ENCODE results near the gene FBXW7.
A peak's percentile ranks its signal among the peaks of the same experiment; 100 is the strongest.

Gene FBXW7

DNA sequence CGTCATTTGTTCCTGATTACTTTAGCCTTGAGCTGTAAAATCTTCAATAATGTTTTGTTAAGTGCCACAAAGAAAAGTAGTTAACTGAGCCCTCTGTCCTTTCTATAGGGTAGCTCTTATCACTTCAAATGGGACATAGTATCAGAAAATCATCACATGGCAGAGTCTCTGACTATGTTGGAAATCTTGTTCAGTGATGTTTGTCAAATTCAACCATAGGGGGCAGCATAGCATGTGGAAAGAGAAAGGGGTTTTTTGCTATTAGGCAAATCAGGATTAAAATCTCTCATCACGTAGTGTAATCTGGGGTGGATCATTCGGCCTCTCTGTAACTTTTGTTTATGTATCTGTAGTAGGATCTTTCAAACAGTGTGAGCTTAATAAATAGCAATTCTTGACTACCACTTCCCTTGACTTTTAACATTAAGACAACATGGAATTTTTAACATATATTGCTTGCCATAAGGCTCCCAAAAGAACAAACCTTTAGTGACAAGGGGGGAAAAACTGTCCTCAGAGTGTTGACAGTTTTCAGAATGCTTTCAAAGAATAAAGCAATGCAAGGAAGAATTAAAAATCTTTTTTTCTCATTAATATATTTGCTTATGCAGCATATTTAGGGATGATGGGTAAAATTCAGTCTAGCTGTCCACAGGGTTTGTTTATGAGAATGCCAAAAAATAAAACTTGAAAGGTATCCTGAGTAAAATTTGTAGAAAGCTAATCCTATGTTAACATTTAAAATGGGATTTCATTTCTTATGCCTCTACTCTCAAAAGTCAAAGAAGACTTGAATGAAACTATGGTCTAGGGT is 127.2 kb downstream of the FBXW7 start:
- TF ChIP-seq, protein P1, sequence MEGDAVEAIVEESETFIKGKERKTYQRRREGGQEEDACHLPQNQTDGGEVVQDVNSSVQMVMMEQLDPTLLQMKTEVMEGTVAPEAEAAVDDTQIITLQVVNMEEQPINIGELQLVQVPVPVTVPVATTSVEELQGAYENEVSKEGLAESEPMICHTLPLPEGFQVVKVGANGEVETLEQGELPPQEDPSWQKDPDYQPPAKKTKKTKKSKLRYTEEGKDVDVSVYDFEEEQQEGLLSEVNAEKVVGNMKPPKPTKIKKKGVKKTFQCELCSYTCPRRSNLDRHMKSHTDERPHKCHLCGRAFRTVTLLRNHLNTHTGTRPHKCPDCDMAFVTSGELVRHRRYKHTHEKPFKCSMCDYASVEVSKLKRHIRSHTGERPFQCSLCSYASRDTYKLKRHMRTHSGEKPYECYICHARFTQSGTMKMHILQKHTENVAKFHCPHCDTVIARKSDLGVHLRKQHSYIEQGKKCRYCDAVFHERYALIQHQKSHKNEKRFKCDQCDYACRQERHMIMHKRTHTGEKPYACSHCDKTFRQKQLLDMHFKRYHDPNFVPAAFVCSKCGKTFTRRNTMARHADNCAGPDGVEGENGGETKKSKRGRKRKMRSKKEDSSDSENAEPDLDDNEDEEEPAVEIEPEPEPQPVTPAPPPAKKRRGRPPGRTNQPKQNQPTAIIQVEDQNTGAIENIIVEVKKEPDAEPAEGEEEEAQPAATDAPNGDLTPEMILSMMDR (conservative IDR thresholded peaks at IDR 0.05; ENCODE audit: low read length), result peak; percentile 68
- DNase-seq (ENCODE audit: low read depth), result peak; percentile 31
- no peak overlapping the region for H3K4me3 ChIP-seq (ENCODE audit: low read length)

DNA sequence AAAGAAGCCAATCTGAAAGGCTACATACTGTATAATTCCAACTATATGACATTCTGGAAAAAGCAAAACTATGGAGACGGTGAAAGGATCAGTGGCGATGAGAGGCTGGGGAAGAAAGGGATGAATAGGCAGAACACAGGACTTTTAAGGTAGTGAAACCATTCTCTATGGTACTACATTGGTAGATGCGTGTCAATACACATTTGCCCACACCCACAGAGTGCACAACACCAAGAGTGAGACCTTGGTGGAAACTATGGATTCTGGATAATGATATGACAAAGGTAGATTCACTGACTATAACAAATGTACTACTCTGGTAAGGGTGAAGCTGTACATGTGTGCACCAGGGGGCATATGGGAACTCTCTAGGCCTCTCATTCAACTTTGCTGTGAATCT is 134.5 kb downstream of the FBXW7 start:
- TF ChIP-seq, protein P1 (conservative IDR thresholded peaks at IDR 0.05; ENCODE audit: low read length), result no peak
- no peak for DNase-seq (ENCODE audit: low read depth)
- no peak overlapping the region for H3K4me3 ChIP-seq (ENCODE audit: low read length)

DNA sequence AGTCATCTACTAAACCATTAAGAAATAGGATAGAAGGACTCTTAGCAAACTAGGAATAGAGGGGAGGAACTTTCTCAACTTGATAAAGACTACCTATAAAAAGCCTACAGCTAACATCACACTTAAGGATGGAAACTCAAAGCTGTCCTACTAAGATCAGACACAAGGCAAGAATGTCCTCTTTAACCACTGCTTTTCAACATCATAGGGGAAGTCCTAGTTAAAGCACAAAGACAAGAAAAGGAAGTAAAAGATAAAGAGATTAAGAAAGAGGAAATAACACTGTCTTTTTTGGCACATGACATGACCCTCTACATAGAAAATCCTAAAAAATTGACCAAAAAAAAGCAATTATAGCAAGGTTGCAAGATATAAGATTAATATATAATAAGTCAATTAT is 136.6 kb downstream of the FBXW7 start:
- no peak overlapping the region for H3K4me3 ChIP-seq (ENCODE audit: low read length)
- TF ChIP-seq, protein P1 (conservative IDR thresholded peaks at IDR 0.05; ENCODE audit: low read length), result no peak
- DNase-seq (ENCODE audit: low read depth), result no peak

DNA sequence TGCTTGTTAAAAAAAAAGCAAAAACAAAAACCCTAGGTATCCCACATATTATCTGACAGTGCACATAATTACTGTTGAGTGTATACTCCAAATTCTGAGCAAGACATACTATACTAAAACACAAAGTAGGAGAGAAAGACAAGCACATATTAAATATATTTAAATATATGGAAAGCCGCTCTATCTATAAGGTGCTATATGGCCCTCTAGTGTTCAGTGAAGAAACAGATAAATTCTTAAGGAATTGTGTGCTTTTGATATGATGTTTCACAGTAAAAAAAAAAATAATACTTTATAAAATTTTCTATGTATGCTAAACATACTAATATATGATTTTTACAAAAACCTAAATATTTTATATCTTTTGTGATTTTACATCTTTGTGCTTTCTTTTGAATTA is 137.8 kb downstream of the FBXW7 start:
- H3K4me3 ChIP-seq (ENCODE audit: low read length), result no peak overlapping the region
- DNase-seq (ENCODE audit: low read depth), result no peak
- TF ChIP-seq, protein P1 (conservative IDR thresholded peaks at IDR 0.05; ENCODE audit: low read length), result peak; percentile 48

DNA sequence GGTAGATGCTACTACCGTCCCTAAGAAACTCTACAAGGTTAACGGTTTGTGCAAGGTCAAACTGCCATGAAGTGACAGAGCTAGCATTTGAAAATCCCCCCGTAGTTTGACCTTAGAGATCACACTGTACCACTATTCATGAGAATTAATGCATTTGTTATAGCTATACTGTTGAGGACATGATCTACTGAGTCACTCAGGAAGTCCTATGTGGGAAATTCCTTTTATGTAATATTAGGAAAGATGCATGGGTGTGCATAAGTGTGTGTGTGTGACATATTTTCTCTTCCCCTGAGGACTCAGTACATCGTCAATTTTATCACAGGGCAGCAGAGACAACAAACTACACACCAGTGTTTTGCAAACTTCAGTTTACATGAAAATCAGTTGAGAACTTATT is 141.1 kb downstream of the FBXW7 start:
- H3K4me3 ChIP-seq (ENCODE audit: low read length), result no peak overlapping the region
- TF ChIP-seq, protein P1 (conservative IDR thresholded peaks at IDR 0.05; ENCODE audit: low read length), result no peak
- DNase-seq (ENCODE audit: low read depth), result no peak

DNA sequence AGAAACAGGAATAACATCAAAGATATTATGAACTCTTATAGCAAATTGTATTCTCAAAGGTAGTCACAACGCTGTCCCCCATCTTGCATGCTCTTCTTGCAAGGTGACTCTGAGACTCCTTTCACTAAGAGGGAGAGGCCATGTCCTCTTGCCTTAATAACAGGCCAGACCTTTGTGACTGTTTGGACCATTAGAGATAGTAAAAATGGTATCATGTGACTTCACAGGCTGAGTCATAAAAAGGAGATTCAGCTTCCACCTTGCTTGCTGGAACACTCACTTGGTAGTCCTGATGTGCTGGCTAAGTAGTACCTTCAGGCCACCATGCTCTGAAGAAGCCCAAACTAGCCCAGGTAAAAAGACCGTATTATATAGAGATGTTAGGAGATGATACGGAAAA is 143.8 kb downstream of the FBXW7 start:
- TF ChIP-seq, protein P1 (conservative IDR thresholded peaks at IDR 0.05; ENCODE audit: low read length), result no peak

DNA sequence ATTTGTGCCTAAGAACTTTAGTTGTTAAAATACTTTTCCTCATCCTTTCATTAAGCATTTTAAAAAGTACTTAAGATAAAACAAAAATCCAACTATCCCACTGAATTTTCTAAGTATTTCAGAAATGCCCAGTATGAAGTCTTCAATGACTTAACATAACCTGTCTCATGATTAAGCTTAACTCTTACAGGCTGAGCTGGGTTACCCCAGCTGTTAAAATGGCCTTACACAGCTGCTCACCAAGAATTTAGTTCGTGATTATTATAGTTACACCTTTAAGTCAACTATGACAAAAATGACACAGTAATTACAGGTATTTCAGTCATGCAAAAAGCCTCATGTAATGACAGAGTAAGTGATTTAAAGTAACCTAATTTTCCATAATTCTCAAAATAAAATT is 145.7 kb downstream of the FBXW7 start:
- H3K4me3 ChIP-seq (ENCODE audit: low read length), result no peak overlapping the region
- DNase-seq (ENCODE audit: low read depth), result no peak
- TF ChIP-seq, protein P1 (conservative IDR thresholded peaks at IDR 0.05; ENCODE audit: low read length), result no peak

More for the DNA sequence above, 143.8 kb downstream of the FBXW7 start:
- DNase-seq (ENCODE audit: low read depth), result no peak
- H3K4me3 ChIP-seq (ENCODE audit: low read length), result no peak overlapping the region
